ENCODE measurements around the gene SSU72.

DNA sequence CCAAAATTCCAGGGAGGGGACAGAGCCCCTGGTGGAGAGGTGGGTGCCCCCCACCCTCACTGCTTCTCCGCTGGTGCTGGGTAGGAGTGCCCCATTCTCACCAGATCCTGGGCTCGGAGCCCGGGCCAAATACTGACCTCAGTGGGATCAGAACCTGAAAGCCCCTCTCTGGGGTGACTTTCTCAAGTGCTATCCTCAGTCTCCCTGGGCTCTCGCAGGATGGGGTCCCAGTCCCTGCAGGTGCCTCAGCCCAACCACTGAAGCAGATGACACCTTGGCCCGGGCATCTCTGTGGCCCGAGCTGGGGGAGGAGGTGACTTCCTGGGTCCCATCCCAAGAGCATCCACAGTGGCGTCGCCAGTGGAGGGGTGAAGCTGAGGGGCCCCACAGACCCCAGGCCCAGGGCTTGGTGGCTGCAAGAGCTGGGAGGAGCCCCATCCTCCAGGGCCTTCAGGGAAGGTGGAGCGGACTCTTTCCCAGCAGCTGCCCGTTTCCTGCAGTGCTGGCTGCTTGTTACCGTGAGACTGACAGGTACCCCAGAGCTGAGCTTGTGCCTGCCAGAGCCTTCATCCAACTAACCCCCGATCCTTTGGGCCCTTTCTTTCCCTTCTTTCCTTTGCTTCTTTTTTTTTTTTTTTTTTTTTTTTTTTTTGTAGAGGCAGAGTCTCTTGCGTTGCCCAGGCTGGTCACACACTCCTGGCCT is 29.2 kb upstream of the SSU72 start:
- TF ChIP-seq, protein P1, sequence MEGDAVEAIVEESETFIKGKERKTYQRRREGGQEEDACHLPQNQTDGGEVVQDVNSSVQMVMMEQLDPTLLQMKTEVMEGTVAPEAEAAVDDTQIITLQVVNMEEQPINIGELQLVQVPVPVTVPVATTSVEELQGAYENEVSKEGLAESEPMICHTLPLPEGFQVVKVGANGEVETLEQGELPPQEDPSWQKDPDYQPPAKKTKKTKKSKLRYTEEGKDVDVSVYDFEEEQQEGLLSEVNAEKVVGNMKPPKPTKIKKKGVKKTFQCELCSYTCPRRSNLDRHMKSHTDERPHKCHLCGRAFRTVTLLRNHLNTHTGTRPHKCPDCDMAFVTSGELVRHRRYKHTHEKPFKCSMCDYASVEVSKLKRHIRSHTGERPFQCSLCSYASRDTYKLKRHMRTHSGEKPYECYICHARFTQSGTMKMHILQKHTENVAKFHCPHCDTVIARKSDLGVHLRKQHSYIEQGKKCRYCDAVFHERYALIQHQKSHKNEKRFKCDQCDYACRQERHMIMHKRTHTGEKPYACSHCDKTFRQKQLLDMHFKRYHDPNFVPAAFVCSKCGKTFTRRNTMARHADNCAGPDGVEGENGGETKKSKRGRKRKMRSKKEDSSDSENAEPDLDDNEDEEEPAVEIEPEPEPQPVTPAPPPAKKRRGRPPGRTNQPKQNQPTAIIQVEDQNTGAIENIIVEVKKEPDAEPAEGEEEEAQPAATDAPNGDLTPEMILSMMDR (IDR thresholded peaks at IDR 0.05): no peak
- no peak for TF ChIP-seq EZH2phosphoT487 (IDR thresholded peaks at IDR 0.05)

Data from neural progenitor cell (in vitro differentiated cells).